Suppressor macrophage treated with lipopolysaccharide for 1 hour (primary cell): ENCODE measurements around the gene ZBTB8B.

Experiments
- DNase-seq, 3 donors: peaks; one replicate each; pipeline ENCODE4 v3.0.0-alpha.2; 2020 to 2022

The ZBTB8B gene

DNA sequence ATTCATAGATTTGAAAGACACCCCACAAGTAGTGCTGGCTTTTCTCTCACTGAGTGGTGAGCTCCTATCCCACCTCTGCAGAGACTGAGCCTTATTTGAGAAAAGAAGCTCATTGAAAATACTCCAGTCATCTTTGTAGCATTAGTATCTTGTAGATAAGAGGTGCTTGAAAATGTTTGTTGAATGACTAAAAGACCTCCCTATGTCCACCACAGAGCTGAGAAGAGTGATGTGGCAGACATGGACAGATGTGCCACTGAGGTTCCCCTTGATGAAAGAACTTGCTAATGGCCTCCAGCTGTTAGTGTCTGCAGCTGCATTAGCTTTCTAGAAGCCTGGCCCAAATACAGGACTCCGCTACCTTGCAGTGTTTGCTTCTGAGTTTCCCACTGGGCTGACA lies 45.1 kb downstream of the ZBTB8B start:
- DNase-seq, result no peak
